Fibroblast of skin of abdomen (primary cell): ENCODE measurements around the gene STRIP2.
"Not testable (repeated sequence)": the region's sequence is repeated elsewhere in the genome, so short reads cannot be mapped to it uniquely, and the experiment has no call there.

Source experiments
- DNase-seq: peaks from one replicate; pipeline ENCODE4 v3.0.0-alpha.2; 2013

The STRIP2 gene

DNA sequence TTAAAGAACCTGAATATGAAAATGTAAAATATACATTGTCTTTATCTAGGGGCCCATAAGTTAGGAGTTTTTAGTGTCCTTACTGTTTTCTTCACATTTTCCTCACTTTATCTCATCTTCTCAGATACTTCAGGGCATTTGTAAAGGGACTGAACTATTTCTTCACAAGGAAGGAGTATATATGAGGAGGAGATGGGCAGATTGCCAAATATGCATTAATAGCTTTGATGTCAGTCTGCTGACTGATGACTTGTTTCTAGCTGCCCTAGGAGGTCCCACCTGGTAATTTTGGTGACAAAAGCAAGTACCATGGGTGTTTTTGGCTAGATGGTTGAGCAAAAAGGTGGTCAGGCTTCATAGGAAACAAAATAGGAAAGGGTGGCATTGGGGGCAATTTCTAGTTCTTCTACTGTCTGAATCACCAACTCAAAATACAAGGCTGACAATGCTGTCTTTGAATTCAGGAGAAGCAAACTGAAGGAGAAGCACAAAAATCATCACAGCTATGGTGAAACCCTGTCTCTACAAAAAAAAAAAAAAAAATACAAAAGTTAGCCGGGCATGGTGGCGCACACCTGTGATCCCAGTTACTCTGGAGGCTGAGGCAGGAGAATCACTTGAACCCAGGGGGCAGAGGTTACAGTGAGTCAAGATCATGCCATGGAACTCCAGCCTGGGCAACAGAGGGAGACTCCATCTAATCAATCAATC, 10.4 kb upstream of the STRIP2 start:
- DNase-seq: peak; percentile 9

DNA sequence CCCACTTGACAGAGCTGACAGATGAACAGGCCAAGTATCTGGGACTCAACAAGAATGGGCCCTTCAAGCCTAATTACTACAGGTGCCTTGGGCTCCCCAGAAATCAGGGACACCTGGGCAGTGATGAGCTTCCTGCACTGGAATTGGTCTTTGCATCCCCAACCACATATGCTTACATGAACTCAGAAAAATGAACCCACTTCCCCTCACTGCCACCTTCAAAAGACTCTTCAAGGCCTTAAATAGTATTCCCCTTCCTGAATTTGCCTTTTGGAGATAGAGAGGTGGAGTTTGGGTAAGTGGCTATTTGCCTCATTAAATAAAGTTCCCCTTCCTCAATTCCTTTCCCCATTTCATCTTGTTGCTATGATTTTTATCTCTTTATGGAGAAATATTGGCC, 7.8 kb upstream of the STRIP2 start:
- no peak for DNase-seq

DNA sequence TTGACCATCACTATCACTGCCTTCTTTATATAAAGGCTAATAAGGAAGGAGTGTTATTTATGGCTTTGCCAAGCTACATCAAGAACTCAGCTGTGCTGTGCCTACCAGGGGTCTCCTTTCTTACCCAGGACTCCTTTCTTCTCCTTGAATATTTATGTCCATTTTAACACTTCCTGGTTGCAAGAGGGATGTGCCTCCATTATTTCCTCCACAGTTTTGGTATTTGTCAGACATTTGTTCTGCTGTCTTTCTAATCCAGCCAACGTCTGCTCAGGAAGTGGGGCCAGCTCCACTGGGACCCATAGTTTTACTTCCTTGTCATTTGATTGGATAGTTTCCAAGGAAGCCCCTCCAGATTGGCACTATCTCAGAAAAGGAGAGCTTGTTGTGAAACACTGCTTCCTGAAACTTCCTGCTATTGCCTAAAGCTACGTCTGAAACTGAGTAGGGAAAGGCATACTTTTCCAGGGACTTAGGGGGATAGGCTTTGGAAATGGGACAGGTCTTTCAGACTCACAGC, 6.6 kb upstream of the STRIP2 start:
- DNase-seq: no peak

DNA sequence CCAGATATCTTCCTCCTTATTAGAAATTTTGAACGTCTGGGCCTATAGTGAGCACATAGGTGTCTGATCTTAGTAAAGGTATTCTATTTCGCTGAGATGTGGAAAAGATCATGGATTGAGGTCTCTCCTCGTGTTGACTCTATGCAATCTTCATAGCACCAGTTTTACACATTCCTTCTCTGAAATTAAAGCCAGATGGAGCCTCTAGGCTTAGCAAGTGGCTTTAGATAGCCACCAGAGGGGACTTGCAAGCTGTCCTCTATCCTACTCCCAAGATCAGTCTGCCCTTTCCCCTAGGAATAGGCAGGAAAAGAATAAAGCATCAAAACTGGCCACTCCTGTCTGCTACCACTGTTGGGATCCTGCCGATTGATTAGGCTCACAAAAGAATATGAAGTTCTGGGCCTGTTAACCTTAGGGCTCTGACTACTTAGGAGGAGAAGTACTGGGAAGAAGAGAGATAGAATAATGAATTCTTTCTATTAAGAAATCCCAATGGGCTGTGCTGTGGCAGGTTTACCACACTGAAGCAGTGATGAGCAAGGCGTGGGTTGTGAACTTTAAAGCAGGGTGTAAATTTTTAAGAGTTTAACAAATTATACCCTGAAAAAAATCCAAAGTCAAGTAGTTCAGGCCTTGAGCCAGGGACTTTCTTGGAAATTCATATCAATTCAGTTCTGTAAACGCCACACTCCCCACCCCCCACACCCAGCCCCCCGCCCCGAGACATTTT, 2.2 kb upstream of the STRIP2 start:
- peak; percentile 5 for DNase-seq

DNA sequence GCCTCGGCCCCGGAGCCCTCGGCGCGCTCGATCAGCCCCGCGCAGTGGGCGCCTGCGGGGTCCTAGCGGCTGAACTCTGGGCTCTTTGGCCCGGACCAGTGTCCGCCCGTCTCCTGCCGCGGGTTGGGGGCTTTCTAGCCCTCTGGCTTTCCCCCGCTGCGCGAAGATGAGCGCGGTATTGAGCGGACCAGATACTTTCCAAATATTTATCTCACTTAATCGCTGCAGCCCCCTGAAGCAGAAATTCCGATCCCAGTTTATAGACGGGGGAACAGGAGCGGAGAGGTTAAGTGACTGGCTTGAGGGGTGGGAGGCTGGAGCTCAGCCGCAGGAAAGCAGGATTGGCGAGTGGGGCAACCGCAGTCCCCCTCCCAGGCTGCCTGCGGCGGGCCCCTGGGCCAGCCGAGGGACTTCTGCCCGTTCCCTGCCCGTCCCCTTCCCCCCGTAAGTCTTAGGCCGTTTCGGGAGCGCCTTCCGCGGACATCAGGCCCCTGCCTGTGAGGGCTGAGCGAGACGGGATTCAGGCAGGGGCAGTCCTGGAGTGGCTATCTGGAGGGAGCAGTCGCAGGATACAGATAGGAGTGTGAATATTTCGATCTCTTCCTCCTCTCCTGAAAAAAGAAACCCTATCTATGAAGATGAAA, 565 bp downstream of the STRIP2 start:
- peak; percentile 8 for DNase-seq

DNA sequence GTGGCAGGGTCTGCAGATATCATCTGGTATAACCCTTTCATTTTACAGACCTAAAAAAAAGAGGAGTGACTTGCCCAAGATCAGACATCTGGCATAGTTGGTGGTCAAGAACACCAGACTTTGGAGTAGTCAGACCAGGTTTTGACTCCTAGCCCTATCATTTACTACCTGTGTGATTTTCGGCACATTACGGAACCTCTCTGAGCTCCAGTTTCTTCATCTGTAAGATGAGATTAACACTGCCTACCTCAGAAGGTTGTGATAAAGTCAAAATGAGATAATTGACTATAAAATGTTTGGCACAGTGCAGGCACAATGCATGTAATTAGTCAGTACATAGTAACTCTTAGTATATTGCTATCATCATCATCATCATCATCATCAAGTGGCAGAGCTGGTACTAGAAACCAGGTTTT, 1.2 kb downstream of the STRIP2 start:
- DNase-seq: no peak

DNA sequence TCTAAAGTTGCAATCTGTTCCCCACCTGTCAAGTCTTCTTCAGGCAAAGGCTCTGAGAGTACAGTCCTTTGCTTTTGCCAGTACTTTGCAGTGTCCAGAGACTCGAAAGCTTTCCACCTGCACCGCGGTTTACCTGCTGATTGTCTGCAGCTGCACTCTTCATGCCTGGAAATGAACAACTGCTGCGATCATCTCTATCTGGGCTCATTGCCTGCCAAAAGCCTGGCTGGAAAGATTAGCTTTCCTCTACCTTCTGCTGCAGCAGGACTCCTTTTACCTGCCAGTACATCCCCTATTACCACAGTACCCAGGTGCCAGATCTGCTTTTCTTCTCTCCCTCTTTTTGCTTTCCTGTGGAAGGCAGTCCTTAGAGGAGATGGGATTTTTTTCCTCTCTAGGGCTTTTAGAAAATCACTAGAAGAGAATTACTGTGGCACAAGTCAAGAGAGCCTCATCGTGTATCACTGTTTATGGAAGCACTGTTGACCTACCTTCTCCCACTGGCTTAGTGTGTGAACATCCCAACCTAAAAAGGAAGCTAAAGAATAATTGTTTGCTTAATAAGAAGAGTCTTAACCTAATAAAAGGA, 2.2 kb downstream of the STRIP2 start:
- no peak for DNase-seq

DNA sequence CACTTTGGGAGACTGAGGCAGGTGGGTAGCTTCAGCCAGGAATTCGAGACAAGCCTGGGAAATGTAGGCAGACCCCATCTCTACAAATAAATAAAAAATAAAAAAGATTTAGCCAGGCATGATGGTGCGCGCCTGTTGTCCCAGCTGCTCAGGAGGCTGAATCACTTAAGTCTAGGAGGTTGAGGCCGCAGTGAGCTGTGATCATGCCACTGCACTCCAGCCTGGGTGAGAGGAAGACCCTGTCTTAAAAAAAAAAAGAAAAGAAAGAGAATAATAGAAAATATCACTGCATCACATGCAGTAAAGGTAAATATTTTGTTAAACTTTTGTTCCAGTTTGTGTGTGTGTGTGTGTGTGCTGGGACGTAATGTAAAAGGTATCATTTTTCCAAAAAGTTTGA, 3.0 kb downstream of the STRIP2 start:
- DNase-seq: no peak

DNA sequence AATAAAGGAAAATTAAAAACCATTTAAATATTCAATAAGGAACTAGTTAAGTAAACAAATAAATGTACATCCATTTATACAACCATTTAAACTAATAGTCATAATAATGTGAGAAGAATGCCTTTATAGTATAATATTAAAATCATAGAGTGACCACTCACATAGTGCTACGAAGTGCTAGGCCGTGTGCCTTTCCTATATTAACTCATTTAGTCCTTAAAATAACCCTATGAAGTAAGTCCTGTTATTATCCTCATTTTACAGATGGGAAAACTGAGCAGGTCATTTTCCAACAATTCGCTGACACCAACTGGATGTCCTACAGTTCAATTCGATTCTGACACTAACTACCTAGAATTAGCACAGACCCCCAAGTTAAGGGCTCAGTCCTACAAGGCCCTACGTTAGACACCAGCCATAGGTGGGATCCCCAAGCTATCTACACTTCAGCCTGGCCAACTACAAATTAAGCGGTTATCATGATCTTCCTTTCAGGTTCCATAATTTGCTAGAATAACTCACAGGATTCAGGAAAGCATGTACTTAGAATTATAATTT, 4.1 kb downstream of the STRIP2 start:
- no peak for DNase-seq

DNA sequence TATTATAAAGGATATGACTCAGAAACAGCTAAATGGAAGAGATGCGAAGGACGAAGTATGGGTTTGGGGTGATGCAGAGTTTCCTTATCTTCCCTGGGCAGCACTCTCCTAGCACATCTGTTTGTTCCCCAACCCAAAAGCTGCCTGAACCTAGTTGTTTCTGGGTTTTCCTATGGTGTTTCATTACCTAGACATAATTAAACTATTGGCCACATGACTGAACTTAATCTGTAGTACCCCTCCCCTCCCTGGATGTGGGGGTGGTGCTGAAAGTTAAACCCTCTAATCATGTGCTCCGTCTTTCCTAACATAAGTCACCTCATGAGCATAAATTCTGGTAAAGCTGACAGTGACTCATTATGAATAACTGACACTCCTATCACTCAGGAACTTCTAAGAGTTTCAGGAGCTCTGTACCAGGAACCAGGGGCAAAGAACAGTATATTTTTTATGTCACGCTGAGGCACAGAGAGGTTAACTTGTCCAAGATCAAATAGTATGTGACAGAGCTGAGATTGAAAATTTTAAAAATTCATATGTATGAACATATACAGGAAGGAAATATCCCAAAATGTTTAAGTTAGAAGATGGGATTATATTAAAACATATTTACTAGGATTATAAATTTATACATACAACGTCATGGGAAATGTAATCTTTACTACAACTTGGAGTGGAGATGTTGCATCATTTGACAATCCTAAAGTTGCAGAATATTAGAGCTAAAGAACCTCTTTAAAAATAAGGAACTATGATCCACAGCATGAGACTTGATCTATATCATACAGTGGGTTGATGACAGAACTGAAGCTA, 4.8 kb downstream of the STRIP2 start:
- peak; percentile 59 for DNase-seq

DNA sequence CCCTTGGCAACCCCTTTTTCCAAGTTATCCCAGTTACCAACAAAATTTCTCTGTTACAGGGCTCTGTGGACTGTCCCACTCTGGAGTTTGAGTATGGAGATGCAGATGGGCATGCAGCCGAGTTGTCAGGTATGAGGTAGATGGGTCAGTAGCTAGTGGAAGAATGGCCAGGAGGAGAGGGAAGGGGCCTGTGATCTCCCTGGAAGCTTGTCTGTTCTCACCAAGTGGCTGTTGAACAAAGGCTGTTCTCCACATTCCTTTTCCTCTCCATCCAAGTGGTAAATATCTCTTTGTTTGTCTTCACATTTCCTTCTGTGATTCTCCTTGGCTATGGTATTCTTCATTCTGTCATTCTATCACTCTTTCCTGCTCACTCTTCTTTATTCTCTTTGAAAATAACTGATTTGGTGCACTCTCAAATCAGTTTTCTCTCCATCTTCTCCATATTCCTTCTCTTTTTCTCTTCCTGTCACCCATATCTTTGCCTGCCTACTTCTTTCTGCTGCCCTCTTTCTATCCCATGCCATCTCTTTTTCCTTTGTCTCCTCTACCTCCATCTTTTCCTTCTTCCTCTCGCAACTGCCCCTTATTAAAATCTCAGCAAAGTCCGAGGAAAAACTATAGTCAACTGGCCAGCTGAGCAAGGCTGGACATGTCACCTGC, 5.9 kb downstream of the STRIP2 start:
- no peak for DNase-seq

DNA sequence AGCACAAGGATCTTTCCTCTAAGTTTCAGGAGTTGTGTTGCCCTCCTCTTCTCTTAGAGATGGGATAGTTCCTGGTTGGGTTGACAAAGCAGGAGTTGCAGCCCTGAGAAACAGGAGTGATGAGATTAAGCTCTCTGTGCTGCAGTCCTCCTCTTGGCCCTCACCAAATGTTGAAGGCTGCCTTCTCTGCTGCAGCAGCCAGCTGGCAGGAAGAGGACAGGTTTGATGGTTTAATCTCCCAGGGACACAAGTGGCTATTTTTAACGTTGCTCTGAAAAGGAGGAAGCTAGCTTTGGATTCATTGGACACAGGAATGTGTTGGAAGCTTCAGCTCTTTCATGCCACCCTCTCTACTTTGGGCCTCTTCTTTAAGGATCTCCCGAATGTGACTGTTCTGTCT, 9.4 kb downstream of the STRIP2 start:
- no peak for DNase-seq

DNA sequence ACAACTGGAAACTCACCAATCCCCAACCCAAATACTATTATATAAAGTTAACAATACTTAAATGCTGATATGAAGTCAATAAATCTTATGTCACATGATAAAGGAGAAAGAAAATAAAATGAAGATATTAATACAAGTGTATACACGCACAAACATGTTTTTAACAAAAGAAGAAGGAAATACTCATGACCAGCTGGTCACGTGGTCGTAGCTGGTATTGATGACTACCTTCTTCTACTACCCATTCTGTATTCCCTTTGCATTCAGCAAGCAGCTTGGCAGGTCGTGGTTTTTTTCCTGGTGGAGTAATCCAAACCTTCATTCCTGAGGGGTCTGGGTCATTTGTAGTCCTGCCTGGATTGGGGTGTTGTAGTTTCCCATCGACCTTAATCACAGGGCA, 10.5 kb downstream of the STRIP2 start:
- DNase-seq: not testable (repeated sequence)

DNA sequence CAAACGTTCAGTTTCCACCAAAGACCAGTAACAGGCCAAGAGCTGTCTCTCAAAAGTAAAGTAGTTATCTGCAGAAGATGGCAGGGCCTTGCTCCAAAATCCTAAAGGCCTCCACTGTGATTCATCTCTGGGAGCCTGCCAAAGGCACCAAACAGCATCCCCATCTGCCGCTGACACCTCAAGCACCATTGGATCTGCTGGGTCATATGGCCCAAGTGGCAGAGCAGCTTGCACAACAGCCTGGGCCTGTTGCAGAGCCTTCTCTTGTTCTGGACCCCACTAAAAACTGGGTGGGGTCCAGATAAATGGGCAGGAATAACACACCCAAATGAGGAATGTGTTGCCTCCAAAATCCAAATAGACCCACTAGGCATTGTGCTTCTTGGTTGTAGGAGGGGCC, 12.7 kb downstream of the STRIP2 start:
- not testable (repeated sequence) for DNase-seq

DNA sequence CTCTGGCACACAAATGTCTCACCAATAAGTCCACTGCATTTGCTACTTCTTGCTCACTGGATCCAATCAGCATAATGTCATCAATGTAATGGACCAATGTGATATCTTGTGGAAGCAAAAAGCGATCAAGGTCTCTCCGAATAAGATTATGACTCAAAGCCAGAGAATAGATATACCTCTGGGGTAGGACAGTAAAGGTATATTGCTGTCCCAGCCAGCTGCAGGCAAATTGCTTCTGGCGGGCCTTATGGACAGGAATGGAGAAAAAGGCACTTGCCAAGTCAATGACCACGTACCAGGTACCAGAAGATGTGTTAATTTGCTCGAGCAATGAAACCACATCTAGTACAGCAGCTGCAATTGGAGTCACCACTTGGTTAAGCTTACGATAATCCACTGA, 13.2 kb downstream of the STRIP2 start:
- not testable (repeated sequence) for DNase-seq

DNA sequence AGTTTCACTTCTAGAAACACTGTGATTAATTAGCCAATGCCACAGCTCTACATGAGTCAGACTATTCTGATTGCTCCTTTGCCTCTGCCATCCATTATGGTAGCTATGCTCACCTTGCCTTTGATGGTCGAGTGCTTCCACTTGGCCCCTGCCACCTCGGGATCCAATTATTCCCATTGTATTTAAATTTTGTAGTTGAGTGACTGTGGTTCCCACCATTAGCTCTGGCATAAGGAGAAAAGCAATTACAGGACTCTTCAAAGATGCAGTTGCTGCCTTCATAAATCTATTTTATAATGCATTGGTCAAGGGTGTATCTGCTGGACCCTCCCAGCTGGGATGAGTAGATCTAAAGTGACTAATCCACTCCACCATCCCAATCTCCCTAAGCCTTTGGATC, 14.4 kb downstream of the STRIP2 start:
- not testable (repeated sequence) for DNase-seq

DNA sequence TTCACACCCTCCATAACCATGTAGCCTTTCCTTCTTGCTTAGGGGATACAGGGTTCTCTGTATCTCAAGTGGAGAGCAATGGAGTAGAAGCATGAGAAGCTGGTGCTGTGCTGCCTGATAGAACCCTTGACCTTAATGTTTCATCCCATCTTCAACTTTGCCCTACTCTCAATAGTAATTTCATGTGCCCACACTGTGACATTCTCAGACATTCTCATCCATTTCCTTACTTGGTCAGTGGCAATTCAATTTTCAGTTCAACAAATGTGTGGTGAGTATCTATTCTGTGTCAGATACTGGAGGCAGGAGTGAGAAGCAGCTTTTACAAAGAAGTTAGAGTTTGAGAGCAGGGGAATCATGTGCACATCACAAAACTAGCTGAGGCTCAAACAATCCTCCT, 16.1 kb downstream of the STRIP2 start:
- no peak for DNase-seq

DNA sequence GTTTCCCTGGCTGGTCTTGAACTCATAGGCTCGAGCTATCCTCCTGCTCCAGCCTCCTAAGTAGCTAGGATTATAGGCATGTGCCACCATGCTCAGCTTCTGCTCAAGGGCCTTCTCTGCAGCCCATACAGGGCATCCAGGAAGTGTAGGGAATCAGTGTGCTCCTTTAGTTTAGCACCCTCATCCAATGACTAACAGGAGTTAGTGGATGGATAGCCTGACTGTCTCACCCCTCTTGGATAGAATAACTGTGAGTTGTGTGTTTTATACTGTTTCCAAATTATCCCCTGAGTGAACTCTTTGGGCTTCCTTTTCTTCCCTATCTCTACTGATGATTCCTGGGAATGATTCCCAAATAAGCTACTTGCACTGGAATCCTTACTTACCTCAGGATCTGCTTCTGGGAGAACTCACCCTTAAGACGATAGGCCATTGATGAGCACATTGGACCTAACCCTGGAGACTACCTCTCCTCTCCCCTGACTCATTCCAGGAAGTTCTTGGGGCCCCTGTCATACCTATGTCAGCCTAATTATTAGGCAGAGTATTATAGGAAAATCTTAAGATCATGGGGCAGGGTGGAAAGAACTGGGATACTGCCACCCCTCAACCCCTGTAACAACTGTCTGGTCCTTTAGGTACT, 18.5 kb downstream of the STRIP2 start:
- no peak for DNase-seq

DNA sequence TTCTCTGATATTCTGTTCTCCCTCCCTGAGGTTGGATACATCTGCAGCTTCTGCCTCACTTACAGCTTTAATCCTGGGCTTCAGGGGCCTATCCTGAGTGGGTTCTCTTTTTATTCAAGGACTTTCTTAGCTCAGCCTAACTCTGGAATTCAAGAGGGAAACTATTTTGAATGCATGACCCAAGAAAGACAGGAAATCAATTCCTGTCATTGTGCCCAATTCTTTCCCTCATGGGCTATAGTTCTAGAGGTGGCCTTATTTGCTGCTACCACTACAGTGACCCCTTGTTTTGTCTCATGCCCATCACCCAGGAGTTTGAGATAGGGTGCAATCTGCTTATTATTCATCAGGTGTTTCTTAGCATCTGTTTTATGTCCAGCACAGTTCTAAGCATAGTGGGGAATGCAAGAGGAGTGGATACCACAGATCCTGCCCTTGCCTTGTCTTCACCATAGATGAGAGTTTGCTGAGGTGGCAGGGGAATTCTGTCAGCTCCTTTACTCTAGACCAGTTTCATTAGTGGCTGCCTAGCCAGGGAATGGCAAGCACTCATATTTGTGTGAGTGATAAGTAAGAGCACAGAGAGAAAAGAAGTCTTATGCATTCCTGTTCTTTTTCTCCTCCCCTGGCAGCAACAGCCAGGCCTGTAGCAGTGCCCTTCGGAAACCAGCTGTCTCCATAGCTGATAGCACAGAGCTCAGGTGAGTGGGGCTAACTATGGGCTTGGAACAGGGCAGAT, 19.4 kb downstream of the STRIP2 start:
- DNase-seq: no peak

DNA sequence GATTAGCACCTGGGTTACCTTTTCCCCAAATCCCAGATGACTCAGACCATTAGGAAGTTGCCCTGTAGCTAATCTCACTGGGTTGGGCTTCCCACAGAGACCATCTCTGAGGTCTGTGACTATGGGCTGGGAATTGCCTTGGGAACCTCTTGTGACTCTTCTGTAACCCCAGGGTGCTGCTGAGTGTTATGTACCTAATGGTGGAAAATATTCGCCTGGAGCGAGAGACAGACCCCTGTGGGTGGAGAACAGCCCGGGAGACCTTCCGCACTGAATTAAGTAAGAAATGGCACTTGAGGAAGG, 20.0 kb downstream of the STRIP2 start:
- DNase-seq: no peak
